GM23338 (cell line): ENCODE data around the gene NMRK2. TPM values are rescaled to one million over a fixed set of nuclear protein-coding genes. Genes with fewer than 3 reads are reported as not detected.

Experiments
- ATAC-seq: fragments of 200-7000 bp; cut with Tn5 transposase; 3 replicates; pipeline ENCODE4 v1.9.1; 2020
- DNase-seq: peaks from one replicate; pipeline ENCODE4 v3.0.0-alpha.2; 2015; ENCODE audit warnings: low spot score
- H2AFZ ChIP-seq: fragments of 200-600 bp; sonication (generic); 2 replicates; pipeline ENCODE4 v1.8.0; 2016; ENCODE audit warnings: antibody characterized with exemption, mild to moderate bottlenecking, moderate library complexity
- H3F3A ChIP-seq: fragments of 200-600 bp; sonication (generic); replicated peaks from 2 replicates; pipeline ENCODE4 v1.8.0; 2017; ENCODE audit warnings: antibody characterized with exemption, mixed run types, low read depth
- H3K27ac ChIP-seq: fragments of 200-600 bp; sonication (generic); 2 replicates; pipeline ENCODE4 v1.6.1; 2016; ENCODE audit warnings: low read depth
- H3K27me3 ChIP-seq: fragments of 200-600 bp; sonication (generic); 2 replicates; pipeline ENCODE4 v1.8.0; 2016; ENCODE audit warnings: mild to moderate bottlenecking, mixed run types, moderate library complexity; ENCODE audit not compliant: insufficient read depth
- H3K36me3 ChIP-seq: fragments of 200-600 bp; sonication (generic); 2 replicates; pipeline ENCODE4 v1.8.0; 2016; ENCODE audit warnings: mild to moderate bottlenecking; ENCODE audit not compliant: insufficient read depth
- H3K4me1 ChIP-seq: fragments of 200-600 bp; sonication (generic); 2 replicates; pipeline ENCODE4 v1.8.0; 2016; ENCODE audit warnings: mild to moderate bottlenecking, moderate library complexity; ENCODE audit not compliant: insufficient read depth
- H3K4me2 ChIP-seq: fragments of 200-600 bp; sonication (generic); 2 replicates; pipeline ENCODE4 v1.7.1; 2017; ENCODE audit warnings: mixed run types
- H3K4me3 ChIP-seq: fragments of 200-600 bp; sonication (generic); 2 replicates; pipeline ENCODE4 v1.6.1; 2016; ENCODE audit warnings: mixed run types
- H3K79me2 ChIP-seq: fragments of 200-600 bp; sonication (generic); replicated peaks from 2 replicates; pipeline ENCODE4 v1.8.0; 2017; ENCODE audit warnings: mild to moderate bottlenecking; ENCODE audit not compliant: insufficient read depth
- H3K9me2 ChIP-seq: fragments of 200-600 bp; sonication (generic); 2 replicates; pipeline ENCODE4 v1.8.0; 2017; ENCODE audit not compliant: insufficient read depth
- H4K20me1 ChIP-seq: fragments of 200-600 bp; sonication (generic); replicated peaks from 2 replicates; pipeline ENCODE4 v1.8.0; 2017; ENCODE audit warnings: mild to moderate bottlenecking; ENCODE audit not compliant: insufficient read depth
- H3K27ac Mint-ChIP-seq: 2 replicates; pipeline ENCODE4 v1.8.0; 2020; ENCODE audit warnings: inconsistent platforms, mild to moderate bottlenecking, moderate library complexity, mixed read lengths
- H3K27me3 Mint-ChIP-seq: 3 replicates; pipeline ENCODE4 v1.8.0; 2022; ENCODE audit warnings: low read depth, mild to moderate bottlenecking, moderate library complexity, mixed read lengths, inconsistent platforms; ENCODE audit not compliant: insufficient read depth, poor library complexity
- H3K36me3 Mint-ChIP-seq: 3 replicates; pipeline ENCODE4 v1.8.0; 2021; ENCODE audit warnings: low read depth, mild to moderate bottlenecking, inconsistent platforms, moderate library complexity, mixed read lengths
- H3K4me1 Mint-ChIP-seq: 3 replicates; pipeline ENCODE4 v1.8.0; 2020; ENCODE audit warnings: mild to moderate bottlenecking, inconsistent platforms, mixed read lengths
- H3K4me3 Mint-ChIP-seq: 3 replicates; pipeline ENCODE4 v1.8.0; 2021; ENCODE audit warnings: moderate library complexity, mild to moderate bottlenecking, inconsistent platforms, mixed read lengths
- H3K9me3 Mint-ChIP-seq: 3 replicates; pipeline ENCODE4 v1.8.0; 2020; ENCODE audit warnings: moderate library complexity, mild to moderate bottlenecking, inconsistent platforms, mixed read lengths
- CREB1 ChIP-seq: fragments of 250-450 bp; sonication (Bioruptor Pico); IDR thresholded peaks from 2 replicates; pipeline ENCODE4 v1.5.0; 2020; ENCODE audit warnings: low read depth, mild to moderate bottlenecking, moderate library complexity
- CTCF ChIP-seq, 2 experiments: fragments of 200-600 bp in 1 of 2; sonication (generic) in 1 of 2; conservative IDR thresholded peaks; 2 replicates each; pipeline versions ENCODE4 v1.5.1 to v1.6.1; 2016 to 2017; ENCODE audit warnings: antibody characterized with exemption in 2 of 2, low read depth in 2 of 2, mild to moderate bottlenecking in 2 of 2, moderate library complexity in 1 of 2
- EZH2 ChIP-seq: fragments of 200-600 bp; sonication (generic); IDR thresholded peaks from one replicate; pipeline ENCODE4 v1.8.0; 2017; ENCODE audit warnings: antibody characterized with exemption, mild to moderate bottlenecking, low read depth; ENCODE audit not compliant: unreplicated experiment
- JUNB ChIP-seq: IDR thresholded peaks from one replicate; pipeline ENCODE4 v1.6.1; 2016; ENCODE audit warnings: antibody characterized with exemption; ENCODE audit not compliant: unreplicated experiment
- NANOG ChIP-seq: IDR thresholded peaks from 2 replicates; pipeline ENCODE4 v1.6.1; 2016; ENCODE audit warnings: antibody characterized with exemption, borderline replicate concordance
- POLR2AphosphoS5 ChIP-seq: IDR thresholded peaks from 2 replicates; pipeline ENCODE4 v1.6.1; 2016; ENCODE audit warnings: antibody characterized with exemption, low read depth
- REST ChIP-seq: IDR thresholded peaks from one replicate; pipeline ENCODE4 v1.6.1; 2018; ENCODE audit warnings: antibody characterized with exemption; ENCODE audit not compliant: unreplicated experiment
- STAT1 ChIP-seq: IDR thresholded peaks from one replicate; pipeline ENCODE4 v1.6.1; 2016; ENCODE audit warnings: antibody characterized with exemption; ENCODE audit not compliant: unreplicated experiment
- ZNF331 ChIP-seq: fragments of 250-450 bp; sonication (Bioruptor Pico); IDR thresholded peaks from 2 replicates; pipeline ENCODE4 v1.5.0; 2020; ENCODE audit warnings: low read depth, mild to moderate bottlenecking, moderate library complexity
- ZNF462 ChIP-seq: fragments of 250-450 bp; sonication (Bioruptor Pico); IDR thresholded peaks from 2 replicates; pipeline ENCODE4 v1.5.0; 2020; ENCODE audit warnings: mild to moderate bottlenecking, moderate library complexity
- polyA plus RNA-seq: library from polyadenylated mRNA; unstranded; fragments of >200 nt; fragmentation: Nextera tagmentation; extraction: Ambion mirVana; gene quantifications from 2 replicates; pipeline ENCODE4 v1.2.1, GENCODE V29; 2016
- total RNA-seq: library from RNA; depleted of rRNA; stranded (reverse); fragments of >200 nt; shearing (Covaris generic); gene quantifications from 2 replicates; pipeline ENCODE4 v1.2.3, GENCODE V29; 2014

NMRK2 gene
- total and polyA plus RNA-seq, 2 experiments from 2014 or later: 55.9 to 65.3 TPM

GRCh38 chr19:3949997-3950859 lies 17.4 kb downstream of the NMRK2 start:
- Histone ChIP-seq H3K9me2 (no peaks in the 10 kb centered on the region), H2AFZ (no peak overlapping the region), H3K27ac (no peak overlapping the region), H3K4me1 (peaks cover 9% of the 10 kb centered on the region; the same call in 1 of the 2 replicates), H3K4me3 (no peak overlapping the region), H3K4me2 (no peak overlapping the region), H3F3A (0 out of 2 replicates have a peak, but pooled peaks cover 3% of the 10 kb centered on the region), H3K79me2 (no peaks in the 10 kb centered on the region), H3K36me3 (no peaks in the 10 kb centered on the region; the same call in 1 of the 2 replicates), H4K20me1 (no peaks in the 10 kb centered on the region; the same call in 1 of the 2 replicates), H3K27me3 (no peaks in the 10 kb centered on the region)
- H3K27me3 Mint-ChIP-seq: peaks cover 16% of the 10 kb centered on the region
- peaks cover 3% of the 10 kb centered on the region; the same call in 2 of the 3 replicates for H3K36me3 Mint-ChIP-seq
- no peak for DNase-seq
- H3K4me1 Mint-ChIP-seq: peaks cover 9% of the 10 kb centered on the region; the same call in 2 of the 3 replicates
- H3K27ac Mint-ChIP-seq: no peak overlapping the region
- no peaks in the 10 kb centered on the region; the same call in 1 of the 3 replicates for H3K9me3 Mint-ChIP-seq
- no peak; the same call in 1 of the 3 replicates for ATAC-seq
- no peak for TF ChIP-seq STAT1
- TF ChIP-seq REST: no peak
- no peak for TF ChIP-seq CTCF (conservative IDR thresholded peaks at IDR 0.05; ENCODE audit: low read depth in 2 of 2)
- no peak for TF ChIP-seq CREB1
- TF ChIP-seq NANOG: no peak
- TF ChIP-seq ZNF331 (CRISPR knock-in tag): no peak
- TF ChIP-seq ZNF462 (CRISPR knock-in tag): no peak
- no peak for TF ChIP-seq POLR2AphosphoS5
- TF ChIP-seq JUNB: no peak
- no peak for TF ChIP-seq EZH2
- no peak overlapping the region for H3K4me3 Mint-ChIP-seq
